ENCODE measurements around the gene ATF5.

The ATF5 gene

DNA sequence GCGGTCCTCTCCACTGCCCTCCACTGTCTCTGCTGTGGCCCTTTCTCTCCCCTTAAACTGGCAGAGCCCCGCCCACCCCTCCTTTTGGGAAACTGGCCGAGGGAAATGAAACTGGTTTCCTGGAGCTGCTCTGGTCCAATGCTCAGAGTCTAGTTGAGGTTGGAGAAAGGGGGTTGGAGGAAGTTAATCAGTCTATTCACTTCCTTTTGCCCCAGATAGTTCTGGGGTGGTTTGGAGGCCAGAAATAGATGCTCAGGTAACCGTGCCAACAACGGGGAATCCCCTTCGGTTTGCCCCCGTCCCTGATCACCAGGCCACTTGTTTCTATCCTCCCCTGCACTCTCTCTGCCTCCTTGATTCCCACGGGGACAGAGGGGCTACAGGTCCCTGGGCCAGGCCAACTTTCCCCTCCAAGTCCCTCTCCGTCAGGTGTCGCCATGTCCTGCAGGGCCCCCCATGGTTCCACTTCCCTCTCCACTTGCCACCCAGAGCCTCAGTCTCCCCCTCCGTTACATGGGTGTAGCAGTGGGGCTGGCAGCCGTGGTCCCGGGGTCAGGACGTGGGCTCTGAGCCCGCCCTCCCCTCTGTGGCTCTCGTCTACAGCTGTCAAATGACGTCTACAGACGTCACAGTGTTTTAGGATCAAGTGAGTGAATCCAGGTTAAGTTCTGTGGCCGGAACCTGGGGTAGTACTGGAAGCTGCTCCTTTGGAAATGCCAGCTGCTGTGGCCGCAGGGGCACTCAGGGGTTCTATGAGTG is 32.0 kb upstream of the ATF5 start, which contains the start of gene IL4I1:
Gene IL4I1, minus strand, starts transcription at position 25 of the 759 bp plus-strand sequence. CDS start 727 bp downstream, outside the sequence.
- no CpG with 5 or more reads among the region's 20 CpGs for WGBS (ENCODE audit: extremely low coverage, insufficient coverage, low lambda C conversion rate)
- DNase-seq = no peak
- Histone ChIP-seq H3K27ac (ENCODE audit: low read depth, low read length) (no peak within 1 kb of the TSS), H3K23ac (ENCODE audit: low read length) (no peak within 1 kb of the TSS), H3K18ac (ENCODE audit: low read length) (no peak within 1 kb of the TSS), H3K4me2 (ENCODE audit: low read length) (no peak within 1 kb of the TSS), H2BK5ac (ENCODE audit: low read length) (no peak within 1 kb of the TSS), H3K36me3 (ENCODE audit: control insufficient read depth, insufficient read depth, low read length) (no peaks in the 10 kb centered on the region), H4K5ac (ENCODE audit: low read length) (no peak within 1 kb of the TSS), H2BK15ac (replicated peaks; ENCODE audit: low read depth) (no peak within 1 kb of the TSS), H2BK120ac (ENCODE audit: low read depth, low read length) (no peak within 1 kb of the TSS), H3K4me3 (ENCODE audit: low read length) (no peak within 1 kb of the TSS), H4K8ac (ENCODE audit: low read depth, low read length) (no peak within 1 kb of the TSS), H3K27me3 (ENCODE audit: insufficient read depth, low read length, poor library complexity) (no peaks in the 10 kb centered on the region), H3K4ac (ENCODE audit: low read depth, low read length) (no peak within 1 kb of the TSS), H3K79me1 (ENCODE audit: low read length) (no peaks in the 10 kb centered on the region), H3K9ac (ENCODE audit: low read length) (no peak within 1 kb of the TSS), H3K56ac (ENCODE audit: low read length) (no peak within 1 kb of the TSS), H2AK5ac (ENCODE audit: low read length) (no peak within 1 kb of the TSS), H3K4me1 (ENCODE audit: control insufficient read depth, low read depth, low read length) (no peaks in the 10 kb centered on the region), H3K79me2 (ENCODE audit: control insufficient read depth, insufficient read depth, low read length) (no peaks in the 10 kb centered on the region)

DNA sequence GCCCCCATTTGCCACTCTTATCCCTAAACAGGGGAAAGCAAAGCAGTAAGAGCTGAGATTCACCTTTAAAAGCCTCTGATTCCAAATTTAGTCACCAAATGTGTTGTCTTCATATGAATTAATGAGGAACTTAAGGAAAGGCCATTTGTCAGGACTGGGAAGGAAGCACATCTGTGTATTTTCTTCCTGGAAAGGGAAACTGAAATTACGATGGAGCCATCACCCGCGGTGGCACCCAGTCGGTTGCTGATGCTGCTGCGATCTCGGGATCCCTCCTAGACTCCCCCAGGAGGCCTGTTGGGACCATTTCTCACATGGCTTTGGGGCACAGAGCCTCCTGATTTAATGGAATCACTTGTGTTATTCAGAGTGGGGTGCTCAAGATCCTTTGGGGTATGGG is 24.9 kb upstream of the ATF5 start:
- no peak overlapping the region for H2AK5ac ChIP-seq (ENCODE audit: low read length)
- no CpG with 5 or more reads among the region's 6 CpGs for WGBS (ENCODE audit: extremely low coverage, insufficient coverage, low lambda C conversion rate)
- H2BK120ac ChIP-seq (ENCODE audit: low read depth, low read length) = no peak overlapping the region

DNA sequence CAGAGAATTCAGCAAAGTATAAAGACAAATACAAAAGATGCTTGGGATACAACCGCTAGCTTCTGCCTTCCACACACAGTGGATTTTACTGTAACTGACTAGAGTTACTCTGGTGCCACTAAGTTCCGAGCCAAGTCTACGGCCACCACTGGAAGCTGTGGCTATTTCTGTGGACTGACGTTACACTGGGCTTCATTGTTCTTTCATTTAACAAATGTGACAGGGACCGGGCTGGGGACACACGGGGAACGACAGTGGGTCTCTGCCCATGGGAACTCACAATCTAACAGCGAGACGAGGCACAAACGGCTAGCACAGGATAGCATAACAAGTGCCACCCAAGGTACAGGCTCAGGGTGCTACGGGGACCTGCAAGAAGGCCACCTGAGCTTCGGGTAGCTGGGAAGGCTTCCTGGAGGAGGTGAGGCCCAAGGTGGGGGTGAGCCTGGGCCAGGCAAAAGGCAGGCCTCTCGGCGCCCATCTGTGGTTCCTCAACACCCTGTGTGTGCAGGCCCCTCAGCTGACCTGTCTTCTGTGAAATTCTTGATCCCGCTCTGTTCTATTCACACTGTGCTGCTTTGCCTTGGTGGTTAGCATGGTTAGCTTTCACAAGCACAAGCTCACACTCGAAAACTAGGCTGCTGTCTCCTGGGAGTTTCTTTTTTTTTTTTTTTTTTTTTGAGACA is 22.0 kb upstream of the ATF5 start:
- Histone ChIP-seq H2BK120ac (ENCODE audit: low read depth, low read length) (no peak overlapping the region), H2AK5ac (ENCODE audit: low read length) (no peak overlapping the region), H3K79me2 (ENCODE audit: control insufficient read depth, insufficient read depth, low read length) (peaks cover 2% of the 10 kb centered on the region), H3K56ac (ENCODE audit: low read length) (no peak overlapping the region), H3K9ac (ENCODE audit: low read length) (no peak overlapping the region), H3K4ac (ENCODE audit: low read depth, low read length) (no peak overlapping the region), H3K23ac (ENCODE audit: low read length) (no peak overlapping the region), H3K27ac (ENCODE audit: low read depth, low read length) (no peak overlapping the region), H3K27me3 (ENCODE audit: insufficient read depth, low read length, poor library complexity) (no peaks in the 10 kb centered on the region), H4K5ac (ENCODE audit: low read length) (no peak overlapping the region), H3K36me3 (ENCODE audit: control insufficient read depth, insufficient read depth, low read length) (peaks cover 17% of the 10 kb centered on the region), H3K4me3 (ENCODE audit: low read length) (no peak overlapping the region), H3K79me1 (ENCODE audit: low read length) (peaks cover 4% of the 10 kb centered on the region), H3K4me2 (ENCODE audit: low read length) (no peak overlapping the region), H3K18ac (ENCODE audit: low read length) (no peak overlapping the region), H2BK15ac (replicated peaks; ENCODE audit: low read depth) (no peak overlapping the region), H2BK5ac (ENCODE audit: low read length) (no peak overlapping the region), H4K8ac (ENCODE audit: low read depth, low read length) (no peak overlapping the region), H3K4me1 (ENCODE audit: control insufficient read depth, low read depth, low read length) (no peaks in the 10 kb centered on the region)
- WGBS (ENCODE audit: extremely low coverage, insufficient coverage, low lambda C conversion rate) = no CpG with 5 or more reads among the region's 16 CpGs
- DNase-seq = no peak

More for the DNA sequence above, 24.9 kb upstream of the ATF5 start:
- Histone ChIP-seq H3K79me2 (ENCODE audit: control insufficient read depth, insufficient read depth, low read length) (no peaks in the 10 kb centered on the region), H3K27me3 (ENCODE audit: insufficient read depth, low read length, poor library complexity) (no peaks in the 10 kb centered on the region), H4K5ac (ENCODE audit: low read length) (no peak overlapping the region), H4K8ac (ENCODE audit: low read depth, low read length) (no peak overlapping the region), H3K18ac (ENCODE audit: low read length) (no peak overlapping the region), H3K4me3 (ENCODE audit: low read length) (no peak overlapping the region), H2BK5ac (ENCODE audit: low read length) (no peak overlapping the region), H3K4me2 (ENCODE audit: low read length) (no peak overlapping the region), H2BK15ac (replicated peaks; ENCODE audit: low read depth) (no peak overlapping the region), H3K9ac (ENCODE audit: low read length) (no peak overlapping the region), H3K79me1 (ENCODE audit: low read length) (no peaks in the 10 kb centered on the region), H3K27ac (ENCODE audit: low read depth, low read length) (no peak overlapping the region), H3K23ac (ENCODE audit: low read length) (no peak overlapping the region), H3K56ac (ENCODE audit: low read length) (no peak overlapping the region), H3K4me1 (ENCODE audit: control insufficient read depth, low read depth, low read length) (no peaks in the 10 kb centered on the region), H3K4ac (ENCODE audit: low read depth, low read length) (no peak overlapping the region), H3K36me3 (ENCODE audit: control insufficient read depth, insufficient read depth, low read length) (peaks cover 10% of the 10 kb centered on the region)
- DNase-seq = no peak

DNA sequence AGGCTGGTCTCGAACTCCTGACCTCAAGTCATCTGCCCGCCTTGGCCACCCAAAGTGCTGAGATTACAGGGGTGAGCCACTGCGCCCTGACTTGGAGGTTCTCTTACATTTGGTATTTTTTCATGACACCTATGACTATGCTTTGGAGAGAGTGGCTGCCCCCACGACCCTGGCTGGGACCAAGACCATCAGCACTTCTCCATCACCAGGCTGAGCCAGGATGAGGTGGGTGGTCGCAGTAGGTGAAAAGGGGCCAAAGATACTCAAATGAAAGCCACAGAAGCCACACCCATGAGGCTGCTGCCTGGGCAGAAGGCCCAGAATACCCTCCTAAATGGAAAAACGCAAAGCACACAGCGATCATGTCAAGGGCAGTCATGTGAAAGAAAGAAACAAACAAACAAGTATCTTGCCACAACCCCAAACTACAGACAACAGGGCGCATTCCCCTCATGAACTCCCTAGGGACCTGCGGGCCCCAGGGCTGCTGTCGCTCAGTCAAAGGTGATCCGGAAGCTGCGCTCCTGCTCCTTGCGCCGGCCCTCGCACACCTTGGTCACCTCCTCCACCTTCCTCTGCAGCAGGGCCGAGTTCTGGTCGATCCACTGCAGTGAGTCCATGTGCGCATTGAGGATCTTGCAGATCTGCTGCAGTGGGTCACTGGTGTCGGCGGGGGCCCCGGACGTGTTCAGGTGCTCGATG is 21.1 kb upstream of the ATF5 start:
- Histone ChIP-seq H2BK120ac (ENCODE audit: low read depth, low read length) (no peak overlapping the region), H3K36me3 (ENCODE audit: control insufficient read depth, insufficient read depth, low read length) (peaks cover 17% of the 10 kb centered on the region), H3K23ac (ENCODE audit: low read length) (no peak overlapping the region), H3K79me1 (ENCODE audit: low read length) (peaks cover 4% of the 10 kb centered on the region), H3K27ac (ENCODE audit: low read depth, low read length) (no peak overlapping the region), H3K4me1 (ENCODE audit: control insufficient read depth, low read depth, low read length) (no peaks in the 10 kb centered on the region), H2AK5ac (ENCODE audit: low read length) (no peak overlapping the region), H3K18ac (ENCODE audit: low read length) (no peak overlapping the region), H3K4me2 (ENCODE audit: low read length) (no peak overlapping the region), H3K56ac (ENCODE audit: low read length) (no peak overlapping the region), H2BK5ac (ENCODE audit: low read length) (no peak overlapping the region), H3K4me3 (ENCODE audit: low read length) (no peak overlapping the region), H3K79me2 (ENCODE audit: control insufficient read depth, insufficient read depth, low read length) (peaks cover 2% of the 10 kb centered on the region), H4K8ac (ENCODE audit: low read depth, low read length) (no peak overlapping the region), H4K5ac (ENCODE audit: low read length) (no peak overlapping the region), H3K4ac (ENCODE audit: low read depth, low read length) (no peak overlapping the region), H3K9ac (ENCODE audit: low read length) (no peak overlapping the region), H3K27me3 (ENCODE audit: insufficient read depth, low read length, poor library complexity) (no peaks in the 10 kb centered on the region), H2BK15ac (replicated peaks; ENCODE audit: low read depth) (no peak overlapping the region)
- no peak for DNase-seq
- no CpG with 5 or more reads among the region's 23 CpGs for WGBS (ENCODE audit: extremely low coverage, insufficient coverage, low lambda C conversion rate)

DNA sequence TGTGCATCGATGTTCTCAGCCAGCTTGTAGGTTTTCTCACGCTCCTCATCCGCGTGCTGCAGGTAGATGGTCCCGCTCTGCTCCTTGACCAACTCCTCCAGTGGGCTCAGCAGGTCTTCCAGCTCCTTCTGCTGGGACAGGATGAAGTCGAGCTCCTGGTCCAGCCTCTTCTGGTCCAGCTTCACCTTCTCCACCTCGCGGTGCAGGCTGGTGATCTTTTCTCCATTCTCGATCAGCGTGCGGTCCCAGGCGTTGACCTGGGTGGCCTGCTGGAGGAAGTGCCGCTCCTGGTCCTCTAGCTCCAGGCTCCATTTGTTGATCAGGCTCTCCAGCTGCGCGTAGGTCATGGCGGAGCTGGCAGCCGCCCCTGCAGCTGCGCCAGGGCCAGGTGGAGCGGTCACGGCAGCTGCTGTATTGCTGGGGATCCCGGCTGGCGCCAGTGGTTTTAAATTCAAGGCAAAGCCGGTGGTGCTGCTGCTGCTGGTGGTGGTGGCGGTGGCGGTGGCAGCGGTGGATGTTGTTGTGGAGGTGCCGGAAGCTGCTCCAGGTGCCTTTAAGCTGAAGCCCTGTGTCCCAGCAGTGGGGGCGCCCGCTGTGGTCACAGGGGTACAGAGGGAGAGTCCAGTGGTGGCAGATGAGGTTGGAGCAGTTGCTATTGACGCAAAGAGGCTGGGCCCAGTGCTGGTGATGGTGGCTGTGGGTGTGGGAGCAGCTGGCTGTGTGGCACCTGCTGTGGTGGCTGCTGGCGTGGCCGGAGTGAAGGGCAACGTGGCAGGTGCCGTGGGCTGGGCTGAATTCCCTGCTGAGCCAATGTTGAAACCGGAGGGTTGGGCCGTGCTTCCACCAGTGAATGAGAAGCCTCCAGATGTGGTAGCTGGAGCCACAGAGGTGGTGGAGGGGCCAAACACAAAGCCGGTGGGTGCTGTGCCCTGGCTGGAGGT is 20.3 kb upstream of the ATF5 start:
- Histone ChIP-seq H3K4ac (ENCODE audit: low read depth, low read length) (no peak overlapping the region), H3K9ac (ENCODE audit: low read length) (no peak overlapping the region), H3K79me2 (ENCODE audit: control insufficient read depth, insufficient read depth, low read length) (peaks cover 2% of the 10 kb centered on the region), H2BK5ac (ENCODE audit: low read length) (no peak overlapping the region), H2BK15ac (replicated peaks; ENCODE audit: low read depth) (no peak overlapping the region), H3K27ac (ENCODE audit: low read depth, low read length) (no peak overlapping the region), H2BK120ac (ENCODE audit: low read depth, low read length) (no peak overlapping the region), H3K4me1 (ENCODE audit: control insufficient read depth, low read depth, low read length) (no peaks in the 10 kb centered on the region), H4K5ac (ENCODE audit: low read length) (no peak overlapping the region), H3K56ac (ENCODE audit: low read length) (no peak overlapping the region), H3K79me1 (ENCODE audit: low read length) (peaks cover 4% of the 10 kb centered on the region), H4K8ac (ENCODE audit: low read depth, low read length) (no peak overlapping the region), H3K36me3 (ENCODE audit: control insufficient read depth, insufficient read depth, low read length) (peaks cover 17% of the 10 kb centered on the region), H2AK5ac (ENCODE audit: low read length) (no peak overlapping the region), H3K4me3 (ENCODE audit: low read length) (no peak overlapping the region), H3K18ac (ENCODE audit: low read length) (no peak overlapping the region), H3K23ac (ENCODE audit: low read length) (no peak overlapping the region), H3K4me2 (ENCODE audit: low read length) (no peak overlapping the region), H3K27me3 (ENCODE audit: insufficient read depth, low read length, poor library complexity) (no peaks in the 10 kb centered on the region)
- no peak for DNase-seq
- WGBS (ENCODE audit: extremely low coverage, insufficient coverage, low lambda C conversion rate) = no CpG with 5 or more reads among the region's 37 CpGs

Data from mesendoderm (in vitro differentiated cells).